GM20431 (cell line): ENCODE data around the gene CAST.

Experiments used
- in situ Hi-C: fragments of 300-500 bp; cut with MseI, MboI; formaldehyde crosslinking; loops from one replicate; pipeline ENCODE4 v1.15.0; 2020; ENCODE audit warnings: low sequenced_read_pairs; ENCODE audit not compliant: unreplicated experiment

CAST gene

DNA sequence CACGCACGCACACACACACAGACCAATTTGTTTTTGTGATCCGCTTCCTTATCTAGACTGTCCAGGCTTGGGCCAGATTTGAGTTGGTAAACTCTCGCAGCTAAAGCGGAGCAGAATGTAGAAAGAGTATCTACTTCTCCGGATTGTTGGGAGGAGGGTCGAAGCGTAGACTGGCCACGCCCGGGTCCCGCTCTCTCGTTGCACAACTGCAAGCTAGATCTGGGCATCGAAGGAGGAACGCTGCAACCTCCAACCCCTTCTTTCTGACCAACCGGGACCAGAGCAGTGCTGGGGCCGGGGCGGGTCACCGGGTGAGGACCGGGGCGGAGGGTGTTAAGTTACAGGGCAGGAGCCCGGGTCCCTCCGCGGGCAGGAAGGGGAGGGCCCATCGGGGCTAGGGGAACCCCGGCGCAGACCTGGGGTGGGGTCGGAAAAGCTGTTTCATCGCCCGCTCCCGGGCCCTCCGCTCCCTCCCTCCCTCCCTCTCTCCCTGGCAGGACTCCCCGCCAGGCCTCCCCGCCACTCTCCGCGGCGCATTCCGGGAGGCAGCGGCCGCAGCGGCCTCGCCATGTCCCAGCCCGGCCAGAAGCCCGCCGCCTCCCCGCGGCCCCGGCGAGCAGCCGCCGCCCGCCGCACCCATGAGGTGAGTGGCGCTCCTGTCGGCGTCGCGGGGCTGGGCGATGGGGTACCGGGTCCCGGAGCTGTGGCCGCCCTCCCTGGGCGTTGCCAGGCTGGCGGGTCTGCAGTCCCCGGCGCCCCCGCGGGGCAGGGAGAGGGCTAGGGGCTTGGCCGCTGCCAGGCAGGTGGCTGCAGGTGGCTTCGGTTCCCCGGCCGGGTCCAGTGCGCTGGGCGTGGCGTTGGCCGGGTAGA is at the start of gene CAST:
TSS of gene CAST (plus strand) at position 522 of the 870 bp plus-strand sequence. CDS start at position 569, 47 bp downstream.
- in situ Hi-C loops, result no loop called here

GRCh38 chr5:96614110-96614691 is 48.0 kb upstream of the CAST start:
- in situ Hi-C loops, result loop anchor here (25.0 kb wide), 1 partner anchor 548 kb away; no protein-coding TSS in a partner anchor

DNA sequence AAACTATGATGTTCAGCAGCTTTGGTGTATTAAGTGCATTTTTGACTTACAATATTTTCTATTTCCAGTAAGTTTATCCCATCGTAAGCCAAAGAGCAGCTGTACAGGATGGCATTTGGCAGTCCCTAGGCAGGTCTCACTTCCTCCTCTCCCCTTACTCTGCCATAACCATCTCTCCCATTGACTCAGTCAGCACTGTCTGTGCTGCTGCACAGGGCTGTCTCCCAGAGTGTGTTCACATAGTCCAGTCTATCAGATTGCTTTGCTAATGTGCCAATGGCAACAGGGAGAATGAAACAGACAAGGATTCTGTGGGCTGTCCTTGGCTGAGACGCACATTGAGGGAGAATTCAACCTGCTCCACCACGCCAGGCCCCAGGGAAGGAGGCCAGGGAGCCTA is 47.0 kb upstream of the CAST start:
- in situ Hi-C loops, result loop anchor here (25.0 kb wide), 1 partner anchor 547 kb away; no protein-coding TSS in a partner anchor

- in situ Hi-C loops, result loop anchor here (25.0 kb wide), 1 partner anchor 546 kb away; no protein-coding TSS in a partner anchor
Measured at GRCh38 chr5:96616801-96617200, 45.4 kb upstream of the CAST start.

DNA sequence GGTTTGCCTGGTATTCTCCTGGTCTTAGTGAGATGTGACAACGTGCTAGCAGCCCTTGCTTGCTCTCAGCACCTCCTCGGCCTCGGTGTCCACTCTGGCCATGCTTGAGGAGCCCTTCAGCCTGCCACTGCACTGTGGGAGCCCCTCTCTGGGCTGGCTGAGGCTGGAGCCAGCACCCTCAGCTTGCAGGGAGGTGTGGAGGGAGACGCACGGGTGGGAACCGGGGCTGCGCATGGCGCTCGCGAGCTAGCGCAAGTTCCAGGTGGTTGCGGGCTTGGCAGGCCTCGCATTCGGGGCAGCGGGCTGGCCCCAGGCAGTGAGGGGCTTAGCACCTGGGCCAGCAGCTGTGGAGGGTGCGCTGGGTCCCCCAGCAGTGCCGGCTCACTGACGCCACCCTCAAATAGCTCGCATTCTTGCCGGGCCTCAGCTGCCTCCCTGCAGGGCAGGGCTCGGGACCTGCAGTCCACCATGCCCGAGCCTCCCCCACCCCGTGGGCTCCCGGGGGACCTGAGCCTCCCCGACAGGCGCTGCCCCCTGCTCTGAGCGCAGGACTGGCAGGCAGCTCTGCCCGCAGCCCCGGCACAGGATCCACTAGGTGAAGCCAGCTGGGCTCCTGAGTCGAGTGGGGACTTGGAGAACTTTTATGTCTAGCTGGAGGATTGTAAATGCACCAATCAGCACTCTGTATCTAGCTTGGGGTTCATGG is 43.7 kb upstream of the CAST start:
- in situ Hi-C loops, result loop anchor here (25.0 kb wide), 1 partner anchor 544 kb away; no protein-coding TSS in a partner anchor

GRCh38 chr5:96619946-96620345 is 42.2 kb upstream of the CAST start:
- in situ Hi-C loops, result loop anchor here (25.0 kb wide), 1 partner anchor 542 kb away; no protein-coding TSS in a partner anchor

- in situ Hi-C loops, result loop anchor here (25.0 kb wide), 1 partner anchor 538 kb away; no protein-coding TSS in a partner anchor
Measured at GRCh38 chr5:96624596-96624995, 37.6 kb upstream of the CAST start.

GRCh38 chr5:96625365-96625764 is 36.8 kb upstream of the CAST start:
- in situ Hi-C loops, result no loop called here

DNA sequence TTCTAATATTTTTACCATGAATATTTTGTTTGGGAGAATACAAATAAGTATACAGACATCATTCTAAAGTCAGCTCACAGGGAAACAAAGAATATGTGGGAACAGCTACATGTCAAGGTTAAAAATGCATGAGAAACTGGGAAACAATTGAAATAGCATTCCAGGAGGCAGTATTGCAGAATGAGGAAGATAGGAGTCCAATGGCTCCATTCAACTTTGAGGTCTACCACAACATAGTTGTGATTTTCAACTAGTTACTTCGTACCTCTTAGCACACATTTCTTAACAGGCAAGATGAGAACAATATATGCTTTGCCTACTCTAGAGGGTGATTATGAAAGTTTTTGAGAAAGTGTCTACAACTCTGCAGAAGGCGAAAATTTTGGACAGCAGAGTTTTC is 35.2 kb upstream of the CAST start:
- in situ Hi-C loops, result no loop called here

DNA sequence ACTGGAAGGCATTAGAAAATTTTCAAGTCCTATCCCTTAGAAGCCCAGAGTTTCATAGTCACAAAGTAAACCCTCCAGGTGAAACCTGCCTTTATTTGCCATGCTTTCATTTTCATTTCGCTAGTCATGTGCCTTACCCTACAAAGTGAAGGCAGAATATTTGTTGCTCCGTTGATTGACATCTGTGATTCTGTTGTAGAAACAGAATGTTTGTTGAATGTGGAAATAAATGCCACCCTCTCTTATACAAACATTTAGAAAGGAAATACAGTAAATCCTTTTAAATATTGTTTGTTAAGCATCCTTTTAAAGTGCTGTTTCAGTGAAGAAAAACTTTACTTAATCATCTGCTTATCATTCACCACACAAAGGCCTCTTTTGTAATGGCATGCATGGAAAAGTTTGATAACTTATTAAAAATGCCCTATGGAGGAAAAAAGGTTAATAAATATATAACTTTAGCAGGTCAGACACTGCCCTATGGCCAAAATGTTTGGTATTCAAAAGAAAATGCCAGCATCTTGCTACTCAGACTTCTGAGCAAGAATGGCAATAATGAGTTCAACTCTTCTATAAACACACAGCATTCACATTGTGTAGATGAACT is 34.3 kb upstream of the CAST start:
- in situ Hi-C loops, result no loop called here

DNA sequence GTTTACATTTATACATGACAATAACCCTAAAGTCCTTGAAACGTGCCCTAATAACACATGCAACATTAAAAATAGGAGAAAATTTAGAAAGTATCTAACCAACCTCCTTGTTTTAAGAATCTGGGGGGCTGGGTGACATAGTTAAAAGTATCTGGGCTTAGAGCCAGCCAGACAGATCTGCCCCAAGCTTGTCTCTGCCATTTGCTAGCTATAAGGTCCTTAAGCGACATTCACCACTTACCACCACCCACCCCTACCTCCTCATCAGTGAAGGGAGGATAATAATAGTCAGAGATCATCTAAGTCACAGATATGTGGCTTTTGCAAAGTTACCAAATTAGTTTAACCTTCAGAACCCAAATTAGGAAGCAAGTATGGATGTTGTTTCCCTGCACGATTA is 33.8 kb upstream of the CAST start:
- in situ Hi-C loops, result no loop called here

DNA sequence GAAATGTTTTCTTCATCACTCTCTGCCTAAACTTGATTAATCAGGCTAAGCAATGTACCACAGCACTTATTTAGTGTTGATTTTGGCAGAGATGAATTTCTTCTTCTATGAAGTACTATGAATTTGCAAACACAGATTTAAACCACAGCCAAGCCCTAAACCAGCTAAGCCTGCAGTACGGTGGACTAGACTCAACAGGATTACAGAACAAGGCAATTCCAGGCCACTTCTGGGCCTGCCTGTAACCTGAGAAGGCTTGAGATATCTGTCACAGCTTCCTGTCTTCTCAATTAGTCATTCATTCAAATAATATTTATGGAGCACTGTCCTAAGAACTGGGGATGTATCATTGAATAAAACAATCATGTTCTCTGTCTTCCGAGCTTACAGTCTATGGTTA is 32.4 kb upstream of the CAST start:
- in situ Hi-C loops, result no loop called here

GRCh38 chr5:96633820-96634219 is 28.4 kb upstream of the CAST start:
- in situ Hi-C loops, result no loop called here

DNA sequence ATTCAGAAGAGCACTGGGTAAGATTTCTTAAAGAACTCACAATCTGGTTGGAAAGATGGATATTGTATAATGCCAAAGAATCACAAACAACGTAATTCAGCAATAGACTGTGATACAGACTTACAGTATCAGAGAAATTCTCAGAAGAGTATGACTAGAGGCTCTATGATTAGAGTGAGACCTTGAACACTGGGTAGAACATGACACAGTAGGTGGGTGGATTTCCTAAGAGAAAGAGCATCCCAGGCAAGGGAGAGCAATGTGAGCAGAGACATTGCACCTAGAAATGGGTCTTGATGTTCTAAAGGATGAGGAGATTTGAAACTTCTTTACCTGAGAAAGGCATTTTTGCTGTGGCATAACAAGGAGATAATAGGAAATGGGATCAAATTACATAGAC is 27.3 kb upstream of the CAST start:
- in situ Hi-C loops, result no loop called here

GRCh38 chr5:96636046-96636445 is 26.1 kb upstream of the CAST start:
- in situ Hi-C loops, result no loop called here

DNA sequence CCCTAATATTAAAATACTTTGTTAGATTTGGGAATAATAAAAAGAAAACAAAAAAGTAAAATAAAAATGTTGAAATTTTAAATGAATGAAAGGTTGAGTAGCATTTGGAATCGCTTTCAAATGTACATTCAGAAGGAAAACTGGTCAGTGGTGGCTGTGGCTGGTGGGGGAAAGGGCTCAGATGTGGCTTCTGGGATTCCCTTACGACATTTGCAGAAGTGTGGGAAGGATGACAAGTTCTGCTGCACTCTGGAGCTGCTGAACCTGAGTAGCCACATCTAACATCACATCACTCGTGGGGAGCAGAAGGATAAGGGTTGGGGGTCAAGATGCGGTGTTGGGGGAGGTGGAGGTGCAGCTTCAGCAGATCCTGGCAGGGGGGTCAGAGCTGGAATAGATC is 25.6 kb upstream of the CAST start:
- in situ Hi-C loops, result no loop called here

- in situ Hi-C loops, result no loop called here
Measured at GRCh38 chr5:96637196-96637595, 25.0 kb upstream of the CAST start.

GRCh38 chr5:96638561-96638960 is 23.6 kb upstream of the CAST start:
- in situ Hi-C loops, result no loop called here

DNA sequence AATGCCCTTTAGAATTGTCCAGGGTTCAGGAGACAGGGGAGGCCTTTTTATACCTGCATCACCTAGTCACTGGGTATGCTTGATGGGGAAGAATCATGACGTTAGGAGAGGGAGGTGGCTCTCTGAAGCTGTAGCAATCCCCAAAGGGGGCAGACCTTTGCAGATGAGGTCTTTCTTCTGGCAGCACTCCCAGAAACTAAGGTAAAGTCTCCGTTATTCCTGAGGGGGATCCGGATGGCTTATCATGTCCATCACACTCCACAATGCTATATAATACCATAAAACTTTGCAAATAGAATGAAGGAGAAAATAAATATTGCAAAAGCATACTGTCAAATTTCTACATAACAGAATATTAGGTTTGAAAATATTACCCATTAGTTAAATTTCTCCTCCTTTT is 21.5 kb upstream of the CAST start:
- in situ Hi-C loops, result no loop called here
